ENCODE measurements around the gene KATNB1.
"Not testable (repeated sequence)": the region's sequence is repeated elsewhere in the genome, so short reads cannot be mapped to it uniquely, and the experiment has no call there.

Gene KATNB1

GRCh38 chr16:57771141-57771785 is 35.7 kb downstream of the KATNB1 start:
- no peak for DNase-seq (ENCODE audit: low read depth)

DNA sequence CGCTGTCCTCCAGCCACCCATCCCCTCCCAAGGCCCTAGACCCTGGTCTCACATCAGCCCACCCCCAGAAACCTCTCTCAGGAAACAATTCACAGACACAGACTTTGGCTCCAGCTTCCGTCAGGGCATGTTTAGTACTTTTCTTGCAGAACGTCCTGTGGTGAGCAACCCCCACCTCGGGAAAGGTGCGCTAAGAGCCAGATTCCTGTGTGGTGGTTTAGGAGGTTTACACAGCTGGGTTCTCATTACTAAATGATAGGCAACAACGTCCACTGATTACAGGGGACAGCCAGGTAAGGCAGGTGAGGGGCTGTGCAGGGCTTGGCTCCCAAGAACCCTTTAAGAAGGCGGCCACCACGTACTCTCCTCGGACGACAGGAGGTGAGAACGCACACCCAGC is 37.4 kb downstream of the KATNB1 start:
- DNase-seq (ENCODE audit: low read depth): no peak

DNA sequence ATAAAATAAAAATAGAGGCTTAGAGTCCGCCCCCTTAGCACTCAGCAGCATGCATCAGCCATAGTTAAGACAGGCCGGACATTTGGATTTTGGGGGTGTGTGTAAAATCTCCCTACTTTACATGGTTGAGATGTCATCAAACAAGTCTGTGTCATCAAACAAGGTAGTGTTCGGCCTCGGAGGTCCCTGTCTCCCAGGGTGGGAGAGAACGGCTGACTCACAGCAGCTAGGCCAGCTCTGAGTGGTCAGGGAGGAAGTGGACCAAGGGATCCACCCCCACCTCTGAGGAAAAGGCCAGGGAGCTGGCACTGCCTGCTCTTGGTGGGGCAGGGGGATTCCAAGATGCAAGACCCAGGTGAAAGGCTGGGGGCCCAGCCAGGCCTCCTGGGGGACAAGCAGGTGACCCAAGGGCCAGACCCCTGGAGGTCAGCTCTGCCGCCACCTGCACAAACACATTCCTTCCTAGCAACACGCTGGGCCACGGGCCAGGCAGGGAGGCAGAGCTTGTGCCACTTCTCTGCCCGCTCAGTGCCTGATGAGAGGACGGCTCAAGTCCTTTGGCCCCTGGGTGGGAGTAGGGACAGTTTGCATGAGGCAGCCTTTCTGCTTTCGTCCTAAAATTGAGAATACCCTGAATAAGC is 38.2 kb downstream of the KATNB1 start:
- no peak for DNase-seq (ENCODE audit: low read depth)

DNA sequence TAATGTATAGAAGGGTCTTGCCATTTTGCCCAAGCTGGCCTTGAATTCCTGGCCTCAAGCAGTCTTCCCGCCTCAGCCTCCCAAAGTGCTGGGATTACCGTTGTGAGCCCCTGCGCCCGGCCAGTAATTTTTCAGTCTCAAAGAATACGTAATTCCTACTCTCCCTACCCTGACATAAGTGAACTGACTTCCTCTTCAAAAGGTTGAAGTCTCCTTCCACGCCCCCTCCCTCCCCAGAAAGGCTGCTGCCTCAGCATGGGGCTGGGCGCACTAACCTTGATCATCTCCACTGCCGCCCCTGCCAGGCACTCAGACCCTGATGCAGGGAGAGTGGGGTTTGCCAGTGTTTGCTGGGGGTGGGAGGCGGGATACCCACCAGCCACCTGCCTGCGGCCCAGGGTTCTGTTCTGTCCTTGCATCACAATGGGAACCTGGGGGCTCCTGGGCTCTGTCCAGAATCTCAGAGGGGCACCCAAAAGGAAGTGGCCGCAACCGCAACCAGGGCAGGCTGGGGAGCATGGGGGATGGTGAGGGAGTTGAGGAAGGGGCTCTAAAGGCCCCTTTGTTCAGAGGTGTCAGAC is 39.2 kb downstream of the KATNB1 start:
- DNase-seq (ENCODE audit: low read depth): no peak

- DNase-seq (ENCODE audit: low read depth): no peak
Observed at GRCh38 chr16:57775661-57776469, 40.3 kb downstream of the KATNB1 start.

- no peak for DNase-seq (ENCODE audit: low read depth)
Observed at GRCh38 chr16:57778658-57779057, 43.1 kb downstream of the KATNB1 start.

DNA sequence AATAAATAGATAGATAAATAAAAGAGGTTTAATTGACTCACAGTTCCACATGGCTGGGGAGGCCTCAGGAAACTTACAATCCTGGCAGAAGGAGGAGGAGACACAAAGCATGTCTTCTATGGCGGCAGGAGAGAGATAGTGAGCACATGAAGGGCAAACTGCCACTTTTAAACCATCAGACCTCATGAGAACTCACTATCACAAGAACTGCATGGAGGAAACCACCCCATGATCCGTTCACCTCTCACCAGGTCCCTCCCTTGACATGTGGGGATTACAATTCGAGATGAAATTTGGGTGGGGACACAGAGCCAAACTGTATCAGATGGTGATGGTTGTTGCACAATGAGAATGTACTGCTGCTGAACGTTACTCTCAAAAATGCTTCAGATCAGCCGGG is 44.3 kb downstream of the KATNB1 start:
- not testable (repeated sequence) for DNase-seq (ENCODE audit: low read depth)

DNA sequence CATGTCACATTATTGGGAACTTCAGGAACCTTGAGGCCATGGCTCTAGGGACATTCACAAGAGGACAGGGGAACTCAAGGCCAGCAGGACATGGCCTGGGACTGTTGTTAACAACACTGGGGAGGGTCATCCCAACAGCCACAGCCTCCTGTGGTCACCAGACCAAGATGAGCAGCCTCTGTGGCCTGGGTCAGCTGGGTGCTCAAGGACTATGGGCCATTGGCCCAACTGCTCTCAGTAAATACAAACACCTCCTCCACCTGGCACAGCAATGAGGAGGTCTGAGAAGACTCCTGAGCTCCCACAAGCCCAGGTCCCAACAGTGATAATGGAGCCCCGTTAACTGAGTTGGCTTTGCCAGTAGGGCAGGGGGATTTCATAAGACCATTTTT is 45.8 kb downstream of the KATNB1 start:
- DNase-seq (ENCODE audit: low read depth): no peak

GRCh38 chr16:57781741-57782606 is 46.4 kb downstream of the KATNB1 start:
- no peak for DNase-seq (ENCODE audit: low read depth)

DNA sequence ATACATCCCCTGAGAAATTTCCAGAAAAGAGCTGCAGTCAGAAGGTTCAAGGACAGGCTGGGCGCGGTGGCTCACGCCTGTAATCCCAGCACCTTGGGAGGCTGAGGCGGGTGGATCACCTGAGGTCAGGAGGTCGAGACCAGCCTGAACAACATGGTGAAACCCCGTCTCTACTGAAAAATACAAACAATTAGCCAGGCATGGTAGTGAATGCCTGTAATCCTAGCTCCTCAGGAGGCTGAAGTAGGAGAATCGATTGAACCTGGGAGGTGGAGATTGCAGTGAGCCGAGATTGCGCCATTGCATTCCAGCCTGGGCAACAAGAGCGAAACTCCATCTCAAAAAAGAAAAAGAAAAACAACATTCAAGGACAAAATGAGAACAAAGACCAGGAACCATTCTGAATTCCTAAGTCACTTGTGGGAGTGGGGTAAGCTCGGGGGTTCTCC is 47.1 kb downstream of the KATNB1 start:
- not testable (repeated sequence) for DNase-seq (ENCODE audit: low read depth)

GRCh38 chr16:57783116-57783515 is 47.5 kb downstream of the KATNB1 start:
- no peak for DNase-seq (ENCODE audit: low read depth)

GRCh38 chr16:57783883-57784282 is 48.3 kb downstream of the KATNB1 start:
- DNase-seq (ENCODE audit: low read depth): no peak

DNA sequence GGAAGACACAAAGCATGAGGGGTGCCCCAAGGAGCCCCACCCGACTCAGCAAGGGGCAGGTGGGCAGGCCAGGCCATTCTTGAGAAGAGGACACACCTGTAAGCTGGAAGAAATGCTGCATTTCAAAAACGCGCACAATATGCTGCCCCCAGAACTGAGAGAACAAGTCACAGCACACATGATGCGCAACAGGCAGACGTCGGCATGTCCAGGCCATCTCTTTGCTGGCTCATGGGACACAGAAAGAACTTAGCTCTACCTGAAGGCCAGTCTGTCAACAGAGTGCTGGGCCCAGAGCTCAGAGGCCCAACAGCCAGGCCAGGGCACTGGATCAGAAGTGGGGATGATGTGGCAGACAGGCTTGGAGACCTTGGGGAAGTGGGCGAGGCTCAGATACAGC is 48.8 kb downstream of the KATNB1 start:
- DNase-seq (ENCODE audit: low read depth): no peak

GRCh38 chr16:57785385-57785784 is 49.8 kb downstream of the KATNB1 start:
- DNase-seq (ENCODE audit: low read depth): no peak

- DNase-seq (ENCODE audit: low read depth): no peak
Observed at GRCh38 chr16:57785924-57786323, 50.4 kb downstream of the KATNB1 start.

DNA sequence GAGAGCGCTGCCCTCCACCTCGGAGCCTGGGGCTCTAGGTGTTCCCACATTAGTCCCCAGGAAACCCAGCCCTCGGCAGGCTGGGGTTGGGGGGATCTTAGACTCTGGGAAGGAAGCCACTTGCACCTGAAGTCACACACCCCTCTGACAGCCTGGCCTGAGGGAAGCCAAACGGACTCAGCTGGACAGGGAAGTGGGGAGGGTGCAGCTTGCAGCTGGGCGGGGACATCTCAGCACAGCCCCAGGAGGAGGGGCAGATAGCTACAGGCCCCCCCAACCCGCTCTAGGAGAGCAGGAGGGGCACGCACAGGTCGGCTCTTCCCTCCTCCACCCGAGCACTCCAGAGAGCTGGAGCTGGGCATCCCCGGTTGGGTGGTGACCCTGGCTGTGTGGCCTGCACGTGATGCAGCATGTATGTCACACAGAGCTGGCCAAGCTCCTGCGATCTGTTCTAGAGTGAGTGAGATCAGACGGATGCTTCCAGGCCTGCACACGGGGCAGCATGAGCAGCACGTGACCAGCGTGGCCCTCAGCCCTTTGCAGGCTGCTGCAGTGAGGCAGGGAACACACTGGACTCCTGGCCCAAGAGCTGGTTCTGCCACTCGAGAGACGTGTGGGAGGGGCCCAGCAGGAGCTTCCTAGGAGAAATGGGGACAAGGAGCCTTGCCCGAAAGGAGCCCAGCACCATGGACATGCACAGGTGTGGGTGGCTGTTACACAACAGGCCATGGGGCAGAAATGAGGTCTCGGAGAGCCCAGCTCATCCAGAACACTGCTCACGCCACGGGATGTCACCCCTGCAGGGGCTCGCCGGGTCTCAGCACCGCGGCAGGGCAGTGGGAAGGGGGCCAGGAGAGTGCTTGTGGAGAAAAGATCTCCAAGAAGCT is 51.3 kb downstream of the KATNB1 start:
- no peak for DNase-seq (ENCODE audit: low read depth)

DNA sequence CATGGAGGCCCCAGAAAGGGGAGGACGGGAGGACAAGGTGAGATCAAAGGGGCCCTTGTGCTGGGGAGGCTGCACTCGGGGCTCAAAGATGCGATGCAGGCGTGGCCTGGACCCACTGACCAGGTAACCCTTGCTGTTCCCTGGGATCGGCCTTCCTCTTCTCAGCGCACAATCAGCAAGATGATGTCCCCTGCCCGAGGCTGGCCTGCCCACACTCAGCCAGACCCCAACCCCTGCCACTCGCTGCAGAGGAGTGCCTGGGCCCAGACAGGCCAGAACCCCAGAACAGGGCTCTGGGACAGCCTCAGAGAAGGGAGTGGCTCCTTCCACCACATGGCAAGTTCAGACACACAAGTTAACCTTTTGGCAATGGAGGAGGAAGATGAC is 51.9 kb downstream of the KATNB1 start:
- DNase-seq (ENCODE audit: low read depth): no peak

GRCh38 chr16:57788252-57788841 is 52.8 kb downstream of the KATNB1 start:
- no peak for DNase-seq (ENCODE audit: low read depth)

GRCh38 chr16:57788951-57789350 is 53.4 kb downstream of the KATNB1 start:
- no peak for DNase-seq (ENCODE audit: low read depth)

GRCh38 chr16:57791195-57791892 is 55.8 kb downstream of the KATNB1 start:
- no peak for DNase-seq (ENCODE audit: low read depth)
